ENCODE data around the gene CNOT3.
A peak's percentile ranks its signal among the peaks of the same experiment; 100 is the strongest.

Gene CNOT3

DNA sequence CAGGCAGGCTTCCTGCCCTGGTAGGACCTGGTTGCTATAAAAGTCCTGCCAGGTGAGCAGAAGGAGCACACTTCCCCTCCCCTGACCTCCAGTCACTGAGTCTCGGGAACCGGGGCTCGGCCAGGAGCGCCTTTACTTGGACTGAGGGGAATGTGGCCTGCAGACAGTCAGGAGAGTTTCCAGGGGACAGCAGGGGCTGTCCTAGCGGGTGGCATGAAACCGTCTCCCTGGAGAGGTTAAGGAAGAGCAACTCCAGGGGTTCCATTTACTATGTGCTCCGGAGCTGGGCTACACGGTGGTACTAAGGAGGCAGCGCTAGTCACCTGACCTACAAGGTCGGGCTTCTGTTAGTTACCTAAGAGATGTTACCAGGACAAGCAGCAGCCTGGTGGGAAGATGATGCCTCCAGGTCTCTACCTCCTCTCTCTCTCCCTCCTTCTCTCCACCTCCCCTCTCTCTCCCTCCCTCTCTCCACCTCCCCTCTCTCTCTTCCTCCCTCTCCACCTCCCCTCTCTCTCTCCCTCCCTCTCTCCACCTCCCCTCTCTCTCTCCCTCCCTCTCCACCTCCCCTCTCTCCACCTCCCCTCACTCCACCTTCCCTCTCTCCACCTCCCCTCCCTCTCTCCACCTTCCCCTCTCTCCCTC, 4.1 kb upstream of the CNOT3 start:
- H3K4me3 Mint-ChIP-seq: no peak overlapping the region
- H3K36me3 Mint-ChIP-seq (ENCODE audit: low read depth): peaks cover 4% of the 10 kb centered on the region
- no peak for DNase-seq (ENCODE audit: low spot score)
- H3K4me1 Mint-ChIP-seq (ENCODE audit: low read depth): peaks cover 13% of the 10 kb centered on the region
- no peaks in the 10 kb centered on the region for H3K9me3 Mint-ChIP-seq
- H3K27ac Mint-ChIP-seq: no peak overlapping the region
- no peaks in the 10 kb centered on the region for H3K27me3 Mint-ChIP-seq (ENCODE audit: low read depth)

- Mint-ChIP-seq H3K4me1 (ENCODE audit: low read depth) (peaks cover 19% of the 10 kb centered on the region), H3K27me3 (ENCODE audit: low read depth) (no peaks in the 10 kb centered on the region), H3K4me3 (no peak overlapping the region), H3K27ac (peak overlapping the region; percentile 73), H3K36me3 (ENCODE audit: low read depth) (peaks cover 7% of the 10 kb centered on the region), H3K9me3 (no peaks in the 10 kb centered on the region)
- DNase-seq (ENCODE audit: low spot score): no peak
Measured at GRCh38 chr19:54133957-54134590, 3.5 kb upstream of the CNOT3 start.

DNA sequence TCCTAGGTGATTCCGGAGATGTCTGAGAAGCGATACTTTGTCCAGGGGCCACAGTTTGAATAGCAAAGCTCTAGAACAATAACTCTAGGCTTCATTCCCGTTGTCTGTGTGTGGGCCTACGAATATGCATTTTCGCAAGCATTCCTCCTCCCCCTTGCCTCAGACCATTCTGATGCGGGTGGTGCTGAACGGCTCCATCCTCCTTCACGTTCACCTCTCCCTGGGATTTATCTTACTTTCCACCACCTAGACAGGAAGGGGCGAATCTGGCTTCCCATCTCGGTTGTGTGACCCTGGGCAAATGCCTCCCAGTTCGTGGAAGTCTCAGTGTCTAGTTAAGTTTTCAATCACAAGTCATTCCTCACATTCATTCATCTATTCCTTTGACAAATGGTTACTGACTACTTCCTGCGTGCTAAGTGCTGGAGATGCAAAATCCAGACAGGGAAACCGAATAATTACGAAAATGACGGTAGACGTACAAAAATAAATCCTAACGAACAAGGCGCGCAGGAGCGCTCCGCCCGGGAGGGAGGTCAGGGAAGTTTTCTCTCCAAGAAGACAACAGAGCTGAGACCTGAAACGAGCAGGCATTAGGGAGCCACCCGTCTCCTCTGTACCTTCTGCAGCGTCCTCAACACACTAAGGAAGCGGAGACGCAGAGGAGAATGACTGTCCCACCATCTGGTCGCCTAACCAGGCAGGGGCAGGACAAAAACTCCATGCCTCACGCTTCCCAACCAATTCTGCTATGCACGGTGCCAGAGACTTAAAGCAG, 1.3 kb upstream of the CNOT3 start:
- Mint-ChIP-seq H3K4me1 (ENCODE audit: low read depth) (peaks cover 32% of the 10 kb centered on the region), H3K27ac (peak overlapping the region; percentile 78)

DNA sequence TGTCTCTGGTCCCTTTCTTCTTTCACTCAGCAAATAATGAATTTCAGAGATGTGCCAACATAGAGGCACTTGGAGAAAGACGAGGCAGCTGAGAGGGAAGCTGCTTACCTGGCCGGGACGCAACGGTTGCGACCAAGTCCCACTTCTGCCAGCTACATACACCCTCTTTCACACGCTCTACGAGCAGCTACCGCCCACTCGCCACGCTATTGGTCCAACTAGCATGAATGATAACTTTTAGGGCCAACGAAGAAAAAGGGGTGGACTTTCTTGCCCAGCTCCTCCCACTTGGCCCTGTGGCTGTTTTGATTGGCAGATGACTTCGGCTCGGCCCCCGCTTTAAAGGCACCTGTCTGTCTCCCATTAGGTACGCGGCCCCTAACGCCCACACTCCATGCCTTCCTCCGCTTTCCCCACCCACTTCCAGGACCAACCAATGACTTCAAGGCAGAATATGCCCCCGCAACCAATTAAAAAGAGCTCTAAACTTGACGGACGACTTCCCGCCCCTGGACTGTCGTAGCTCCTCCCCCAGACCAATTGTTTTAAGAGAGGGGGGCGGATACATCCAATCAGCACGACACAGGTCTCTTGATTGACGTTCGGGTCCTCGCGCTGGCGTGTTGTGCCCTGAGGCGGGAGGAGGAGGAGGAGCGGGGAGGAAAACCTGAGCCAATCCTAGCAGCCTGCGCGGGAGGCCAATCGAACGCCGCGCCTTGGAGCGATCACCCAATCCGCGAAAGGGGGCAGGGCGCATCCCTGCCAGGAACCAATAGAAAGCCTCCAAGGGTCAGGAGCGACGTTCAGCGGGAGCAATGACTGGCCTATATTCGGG, 481 bp upstream of the CNOT3 start:
- no peaks in the 10 kb centered on the region for H3K9me3 Mint-ChIP-seq
- no peaks in the 10 kb centered on the region for H3K27me3 Mint-ChIP-seq (ENCODE audit: low read depth)
- peak overlapping the region; percentile 90 for H3K4me3 Mint-ChIP-seq
- H3K4me1 Mint-ChIP-seq (ENCODE audit: low read depth): peaks cover 39% of the 10 kb centered on the region
- H3K36me3 Mint-ChIP-seq (ENCODE audit: low read depth): peaks cover 19% of the 10 kb centered on the region
- peak; percentile 99 for DNase-seq (ENCODE audit: low spot score)
- H3K27ac Mint-ChIP-seq: peak overlapping the region; percentile 78

More for the DNA sequence above, 1.3 kb upstream of the CNOT3 start:
- Mint-ChIP-seq H3K36me3 (ENCODE audit: low read depth) (peaks cover 15% of the 10 kb centered on the region), H3K27me3 (ENCODE audit: low read depth) (no peaks in the 10 kb centered on the region), H3K9me3 (no peaks in the 10 kb centered on the region), H3K4me3 (peak overlapping the region; percentile 90)
- peak; percentile 14 for DNase-seq (ENCODE audit: low spot score)

- H3K4me1 Mint-ChIP-seq (ENCODE audit: low read depth): peaks cover 40% of the 10 kb centered on the region
- peak overlapping the region; percentile 91 for H3K4me3 Mint-ChIP-seq
- H3K36me3 Mint-ChIP-seq (ENCODE audit: low read depth): peaks cover 32% of the 10 kb centered on the region
- DNase-seq (ENCODE audit: low spot score): peak; percentile 29
- H3K9me3 Mint-ChIP-seq: no peaks in the 10 kb centered on the region
- no peaks in the 10 kb centered on the region for H3K27me3 Mint-ChIP-seq (ENCODE audit: low read depth)
- H3K27ac Mint-ChIP-seq: peak overlapping the region; percentile 92
Measured at GRCh38 chr19:54138489-54139256, 1.1 kb downstream of the CNOT3 start.

GRCh38 chr19:54141356-54141755, 3.8 kb downstream of the CNOT3 start:
- no peak overlapping the region for H3K4me3 Mint-ChIP-seq
- DNase-seq (ENCODE audit: low spot score): no peak
- no peaks in the 10 kb centered on the region for H3K27me3 Mint-ChIP-seq (ENCODE audit: low read depth)
- H3K4me1 Mint-ChIP-seq (ENCODE audit: low read depth): peaks cover 29% of the 10 kb centered on the region
- no peak overlapping the region for H3K27ac Mint-ChIP-seq
- peaks cover 52% of the 10 kb centered on the region for H3K36me3 Mint-ChIP-seq (ENCODE audit: low read depth)
- H3K9me3 Mint-ChIP-seq: no peaks in the 10 kb centered on the region

DNA sequence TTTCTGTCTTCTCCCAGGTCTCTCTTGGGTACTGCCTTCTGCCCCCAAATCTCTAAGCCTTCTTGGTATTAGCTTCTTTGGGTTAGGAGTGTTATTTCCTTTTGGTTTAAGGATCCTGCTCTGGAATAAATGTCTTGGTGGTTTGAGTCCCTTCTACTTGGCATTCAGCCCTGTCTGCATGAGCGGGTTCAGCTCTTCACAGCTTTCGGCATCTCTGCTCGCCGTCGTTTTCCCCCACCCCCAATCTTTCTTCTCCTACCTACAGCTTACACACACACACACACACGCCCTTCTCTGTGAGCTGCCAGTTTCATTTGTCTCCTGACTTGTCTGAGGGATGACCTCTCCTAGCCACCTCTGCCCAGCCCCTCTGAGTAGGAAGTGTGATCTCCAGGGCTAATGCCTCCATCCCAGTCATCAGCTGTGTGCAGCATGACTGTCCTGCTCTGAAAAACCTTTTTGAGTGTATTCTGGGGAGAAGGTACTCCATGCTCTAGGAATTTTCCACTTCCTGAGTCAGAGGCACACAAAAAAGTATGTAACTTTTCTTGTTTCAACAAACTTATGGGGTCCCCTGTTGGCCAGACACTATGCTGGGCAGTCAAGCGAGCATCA, 4.7 kb downstream of the CNOT3 start:
- H3K9me3 Mint-ChIP-seq: no peaks in the 10 kb centered on the region
- peaks cover 61% of the 10 kb centered on the region for H3K36me3 Mint-ChIP-seq (ENCODE audit: low read depth)
- DNase-seq (ENCODE audit: low spot score): no peak
- H3K4me3 Mint-ChIP-seq: no peak overlapping the region
- no peaks in the 10 kb centered on the region for H3K27me3 Mint-ChIP-seq (ENCODE audit: low read depth)
- peak overlapping the region; percentile 24 for H3K27ac Mint-ChIP-seq
- peaks cover 26% of the 10 kb centered on the region for H3K4me1 Mint-ChIP-seq (ENCODE audit: low read depth)

DNA sequence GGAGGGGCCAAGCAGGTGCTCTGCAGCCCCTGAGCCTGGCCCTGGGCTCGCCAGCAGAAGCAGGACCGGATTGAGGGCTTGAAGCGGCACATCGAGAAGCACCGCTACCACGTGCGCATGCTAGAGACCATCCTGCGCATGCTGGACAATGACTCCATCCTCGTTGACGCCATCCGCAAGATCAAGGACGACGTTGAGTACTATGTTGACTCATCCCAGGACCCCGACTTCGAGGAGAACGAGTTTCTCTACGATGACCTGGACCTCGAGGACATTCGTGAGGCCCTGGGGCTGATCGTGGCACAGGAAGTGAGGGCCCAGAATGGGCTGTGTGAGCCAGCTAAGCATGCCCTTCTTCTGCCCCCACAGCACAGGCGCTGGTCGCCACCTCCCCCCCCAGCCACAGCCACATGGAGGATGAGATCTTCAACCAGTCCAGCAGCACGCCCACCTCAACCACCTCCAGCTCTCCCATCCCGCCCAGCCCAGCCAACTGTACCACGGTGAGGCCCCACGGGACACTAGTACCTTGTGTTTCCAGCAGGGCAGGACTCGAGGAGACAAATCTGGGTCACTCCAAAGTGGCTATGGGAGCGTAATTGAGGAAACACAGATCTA, 8.1 kb downstream of the CNOT3 start:
- H3K27me3 Mint-ChIP-seq (ENCODE audit: low read depth): no peaks in the 10 kb centered on the region
- H3K36me3 Mint-ChIP-seq (ENCODE audit: low read depth): peaks cover 70% of the 10 kb centered on the region
- no peak for DNase-seq (ENCODE audit: low spot score)
- no peak overlapping the region for H3K27ac Mint-ChIP-seq
- no peak overlapping the region for H3K4me3 Mint-ChIP-seq
- no peaks in the 10 kb centered on the region for H3K9me3 Mint-ChIP-seq
- H3K4me1 Mint-ChIP-seq (ENCODE audit: low read depth): peaks cover 10% of the 10 kb centered on the region

DNA sequence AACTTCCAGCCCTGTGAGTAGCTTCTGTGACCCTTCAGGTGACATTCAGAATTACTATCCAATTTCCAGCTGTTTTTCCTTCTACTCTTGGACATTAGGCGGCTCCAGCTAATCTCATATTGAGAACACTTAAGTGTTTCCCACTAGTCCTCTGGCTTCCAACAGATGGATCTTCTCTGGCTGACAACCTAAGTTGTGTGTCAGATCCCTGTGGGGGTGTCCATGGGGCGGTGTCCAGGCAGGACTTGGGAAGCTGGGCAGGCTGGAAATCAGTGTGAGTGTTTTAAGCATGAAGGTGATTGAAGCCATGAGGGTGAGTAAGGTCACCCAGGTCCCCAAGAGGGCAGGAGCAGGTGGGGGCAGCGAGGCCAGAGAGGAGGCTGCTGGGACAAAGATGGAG, 10.1 kb downstream of the CNOT3 start:
- no peaks in the 10 kb centered on the region for H3K4me1 Mint-ChIP-seq (ENCODE audit: low read depth)
- no peak overlapping the region for H3K4me3 Mint-ChIP-seq
- DNase-seq (ENCODE audit: low spot score): no peak
- no peaks in the 10 kb centered on the region for H3K27me3 Mint-ChIP-seq (ENCODE audit: low read depth)
- no peak overlapping the region for H3K27ac Mint-ChIP-seq
- peaks cover 70% of the 10 kb centered on the region for H3K36me3 Mint-ChIP-seq (ENCODE audit: low read depth)
- no peaks in the 10 kb centered on the region for H3K9me3 Mint-ChIP-seq

GRCh38 chr19:54148158-54148557, 10.6 kb downstream of the CNOT3 start:
- H3K4me3 Mint-ChIP-seq: no peak overlapping the region
- H3K27me3 Mint-ChIP-seq (ENCODE audit: low read depth): no peaks in the 10 kb centered on the region
- no peaks in the 10 kb centered on the region for H3K4me1 Mint-ChIP-seq (ENCODE audit: low read depth)
- no peak for DNase-seq (ENCODE audit: low spot score)
- H3K27ac Mint-ChIP-seq: no peak overlapping the region
- H3K36me3 Mint-ChIP-seq (ENCODE audit: low read depth): peaks cover 67% of the 10 kb centered on the region
- H3K9me3 Mint-ChIP-seq: no peaks in the 10 kb centered on the region

- Mint-ChIP-seq H3K27me3 (ENCODE audit: low read depth) (no peaks in the 10 kb centered on the region), H3K36me3 (ENCODE audit: low read depth) (peaks cover 67% of the 10 kb centered on the region), H3K4me1 (ENCODE audit: low read depth) (peaks cover 2% of the 10 kb centered on the region), H3K9me3 (no peaks in the 10 kb centered on the region), H3K4me3 (no peak overlapping the region), H3K27ac (no peak overlapping the region)
- no peak for DNase-seq (ENCODE audit: low spot score)
Measured at GRCh38 chr19:54149021-54149812, 11.7 kb downstream of the CNOT3 start.

Measured in T-helper 2 cell treated with Interferon-gamma antibody and Interleukin-4, amounts not matched to agents 5 μg/mL and 100 μg/mL, for 36 hours (primary cell).